Suppressor macrophage (primary cell): ENCODE data around the gene DUS4L.

Experiments
- DNase-seq, 4 experiments: peaks; one replicate each; pipeline ENCODE4 v3.0.0-alpha.2; 2020 to 2022

Gene DUS4L

GRCh38 chr7:107580716-107581383, 17.1 kb downstream of the DUS4L start:
- no peak for DNase-seq

- DNase-seq, result no peak
These were observed 17.7 kb downstream of the DUS4L start for GRCh38 chr7:107581387-107582013.

- no peak for DNase-seq
These were observed 19.1 kb downstream of the DUS4L start for GRCh38 chr7:107582875-107583274.

GRCh38 chr7:107584716-107585115, 20.9 kb downstream of the DUS4L start:
- DNase-seq, result no peak

GRCh38 chr7:107588529-107589130, 24.9 kb downstream of the DUS4L start:
- no peak for DNase-seq

- no peak for DNase-seq
These were observed 27.6 kb downstream of the DUS4L start for GRCh38 chr7:107591421-107591820.

- DNase-seq, result no peak
These were observed 28.7 kb downstream of the DUS4L start for GRCh38 chr7:107592361-107593024.

GRCh38 chr7:107593025-107593410, 29.2 kb downstream of the DUS4L start:
- no peak for DNase-seq

GRCh38 chr7:107594961-107595737, 31.4 kb downstream of the DUS4L start:
- DNase-seq, result no peak

GRCh38 chr7:107596881-107597581, 33.3 kb downstream of the DUS4L start:
- no peak for DNase-seq

- no peak for DNase-seq
These were observed 33.8 kb downstream of the DUS4L start for GRCh38 chr7:107597582-107597916.

GRCh38 chr7:107597953-107598352, 34.2 kb downstream of the DUS4L start:
- no peak for DNase-seq

- no peak for DNase-seq
These were observed 35.5 kb downstream of the DUS4L start for GRCh38 chr7:107599262-107599661.

- DNase-seq, result no peak
These were observed 37.0 kb downstream of the DUS4L start for GRCh38 chr7:107600816-107601215.

GRCh38 chr7:107605218-107605815, 41.5 kb downstream of the DUS4L start:
- no peak for DNase-seq

GRCh38 chr7:107606303-107606702, 42.5 kb downstream of the DUS4L start:
- DNase-seq, result no peak

GRCh38 chr7:107609811-107610261, 46.1 kb downstream of the DUS4L start:
- DNase-seq, result no peak

GRCh38 chr7:107610323-107610722, 46.6 kb downstream of the DUS4L start:
- no peak for DNase-seq

GRCh38 chr7:107613439-107613838, 49.7 kb downstream of the DUS4L start:
- no peak for DNase-seq

GRCh38 chr7:107613948-107614347, 50.2 kb downstream of the DUS4L start:
- no peak for DNase-seq

- DNase-seq, result no peak
These were observed 50.7 kb downstream of the DUS4L start for GRCh38 chr7:107614425-107614824.
